VCaP (cell line): Measurements from ENCODE around the gene KIF1A.

Experiments used
- H3K27ac ChIP-seq: fragments of 450-650 bp; 2 replicates; pipeline ENCODE4 v1.5.1; 2017
- CTCF ChIP-seq: fragments of 450-650 bp; conservative IDR thresholded peaks from 2 replicates; pipeline ENCODE4 v1.5.1; 2017; ENCODE audit warnings: mild to moderate bottlenecking, moderate library complexity

KIF1A gene

GRCh38 chr2:240711701-240712100 is 108.3 kb downstream of the KIF1A start:
- H3K27ac ChIP-seq = no peak overlapping the region
- no peak for TF ChIP-seq CTCF

GRCh38 chr2:240711296-240711695 is 108.7 kb downstream of the KIF1A start:
- H3K27ac ChIP-seq = no peak overlapping the region
- TF ChIP-seq CTCF = no peak

DNA sequence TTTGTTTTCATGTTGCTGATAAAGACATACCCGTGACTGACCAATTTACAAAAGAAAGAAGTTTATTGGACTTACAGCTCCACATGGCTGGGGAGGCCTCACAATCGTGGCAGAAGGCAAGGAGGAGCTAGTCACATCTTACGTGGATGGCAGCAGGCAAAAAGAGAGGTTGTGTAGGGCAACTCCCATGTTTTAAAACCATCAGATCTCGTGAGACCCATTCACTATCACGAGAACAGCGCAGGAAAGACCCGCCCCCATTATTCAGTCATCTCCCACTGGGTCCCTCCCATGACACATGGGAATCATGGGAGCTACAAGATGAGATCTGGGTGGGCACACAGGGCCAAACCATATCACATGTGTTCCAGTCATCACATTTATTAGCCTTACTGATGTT is 111.6 kb downstream of the KIF1A start:
- TF ChIP-seq CTCF = no peak
- no peak overlapping the region for H3K27ac ChIP-seq

DNA sequence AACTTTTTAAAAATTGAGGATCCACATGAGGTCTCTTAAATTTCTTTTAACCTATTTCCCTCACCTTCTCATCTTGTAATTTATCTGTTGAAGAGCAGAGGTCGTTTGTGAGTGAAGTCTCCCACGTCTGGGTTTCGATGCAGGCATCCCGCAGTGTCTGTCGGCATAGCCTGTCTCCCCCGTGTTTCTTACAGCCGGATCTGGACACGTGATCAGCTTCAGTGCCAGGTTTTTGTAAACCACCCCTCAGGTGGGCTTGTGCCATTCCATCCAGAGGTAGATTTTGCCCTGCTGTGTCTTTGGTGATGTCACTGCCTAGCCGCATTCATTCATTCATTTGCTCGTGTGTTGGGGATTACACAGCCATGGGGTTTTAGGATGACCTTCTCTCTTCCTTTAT is 112.2 kb downstream of the KIF1A start:
- TF ChIP-seq CTCF = no peak

DNA sequence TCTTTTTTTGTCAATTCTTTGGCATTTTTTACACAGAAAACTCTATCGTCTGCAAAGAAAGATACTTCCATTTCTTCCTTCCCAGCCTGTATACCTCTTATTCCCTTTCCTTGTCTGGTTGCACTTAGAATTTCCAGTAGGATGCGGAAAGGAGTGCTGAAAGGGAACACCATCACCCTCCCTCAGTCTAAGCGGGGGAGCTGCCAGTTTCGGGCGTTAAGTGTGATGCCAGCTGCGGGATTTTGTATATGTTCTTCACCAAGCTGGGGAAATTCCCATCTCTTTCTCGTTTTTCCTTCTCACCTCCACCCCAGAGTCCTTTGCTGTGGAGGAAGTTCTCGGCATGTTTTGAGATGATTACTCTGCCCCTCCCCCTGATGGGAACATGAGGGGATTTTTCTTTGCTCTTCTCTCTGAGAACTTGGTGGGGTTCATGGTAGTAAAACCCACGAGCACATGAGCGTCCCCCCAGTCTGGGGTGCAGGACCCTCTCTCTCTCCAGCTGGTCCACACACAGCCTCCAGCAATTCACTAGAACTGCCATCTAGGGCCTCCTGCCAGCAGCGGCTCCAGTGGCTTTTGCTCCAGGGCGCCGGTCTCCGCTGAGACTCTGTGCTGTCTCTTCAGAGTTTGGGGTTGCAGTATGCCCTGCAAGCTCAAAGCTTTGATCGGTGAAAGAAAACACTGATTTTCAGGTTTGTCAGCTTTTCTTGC is 112.8 kb downstream of the KIF1A start:
- no peak for TF ChIP-seq CTCF
- H3K27ac ChIP-seq = no peak overlapping the region

More for the DNA sequence above, 112.2 kb downstream of the KIF1A start:
- no peak overlapping the region for H3K27ac ChIP-seq

DNA sequence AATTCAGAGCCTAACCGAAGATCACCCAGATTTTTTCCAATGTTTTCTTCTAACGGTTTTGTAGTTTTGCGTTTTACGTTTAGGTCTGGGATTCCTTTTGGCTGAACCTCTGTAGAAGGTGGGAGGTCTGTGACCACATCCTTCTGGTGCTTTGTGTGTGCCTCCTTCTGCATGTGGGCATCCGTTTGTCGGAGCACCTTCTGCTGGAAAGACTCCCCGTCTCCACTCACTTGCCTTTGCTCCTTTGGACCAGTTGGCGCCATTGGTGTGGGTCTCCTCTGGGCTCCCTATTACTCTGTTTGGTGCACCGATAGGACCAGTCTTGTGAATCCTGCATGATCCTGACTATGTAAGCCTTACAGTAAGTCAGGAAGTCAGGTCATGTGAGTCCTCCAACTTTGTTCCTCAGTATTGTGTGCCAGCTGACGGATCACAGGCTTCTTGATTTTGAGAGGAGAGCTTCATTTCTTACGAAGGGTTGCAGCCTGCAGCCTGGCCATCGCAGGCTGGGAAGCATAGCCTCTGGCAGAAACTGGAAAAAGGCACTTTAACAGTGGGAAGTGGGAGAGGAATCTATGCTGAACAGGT is 114.7 kb downstream of the KIF1A start:
- no peak overlapping the region for H3K27ac ChIP-seq
- no peak for TF ChIP-seq CTCF

GRCh38 chr2:240704651-240705050 is 115.4 kb downstream of the KIF1A start:
- no peak for TF ChIP-seq CTCF

More at GRCh38 chr2:240704651-240705050, 115.4 kb downstream of the KIF1A start:
- H3K27ac ChIP-seq = no peak overlapping the region
